PC-3 (cell line): ENCODE results near the gene SFTPD. TPM values are rescaled to one million over a fixed set of nuclear protein-coding genes. Genes with fewer than 3 reads are reported as not detected.

Source experiments
- ATAC-seq: fragments of 200-7000 bp; cut with Tn5 transposase; 2 replicates; pipeline ENCODE4 v1.9.1; 2020; ENCODE audit warnings: mild to moderate bottlenecking, moderate library complexity
- BruUV-seq: library from RNA; stranded (reverse); fragments of 400-500 nt; replicated peaks from 2 replicates; lab custom pipeline; 2021; lab: Mats Ljungman, UMichigan
- CTCF ChIA-PET: fragments of 300-600 bp; sonication (Branson Sonifier 250); formaldehyde crosslinking; loops from one replicate; lab custom pipeline; 2022; ENCODE audit warnings: antibody characterized with exemption; lab: Charles Lee
- POLR2A ChIA-PET: fragments of 300-600 bp; sonication (Branson Sonifier 250); formaldehyde crosslinking; loops from one replicate; lab custom pipeline; 2022; ENCODE audit warnings: antibody characterized with exemption; ENCODE audit not compliant: unreplicated experiment; lab: Charles Lee
- DNase-seq: peaks from one replicate; pipeline ENCODE4 v3.0.0-alpha.2; 2015
- H2AFZ ChIP-seq: fragments of 300-600 bp; sonication (generic); 2 replicates; pipeline ENCODE4 v1.6.0; 2016; ENCODE audit warnings: antibody characterized with exemption, low read length
- H3F3A ChIP-seq: fragments of 300-600 bp; sonication (generic); one replicate; pipeline ENCODE4 v1.6.0; 2017; ENCODE audit warnings: antibody characterized with exemption, low read length, control low read depth, mild to moderate bottlenecking; ENCODE audit not compliant: unreplicated experiment
- H3K27ac ChIP-seq: fragments of 300-600 bp; sonication (generic); 2 replicates; pipeline ENCODE4 v1.5.1; 2016; ENCODE audit warnings: mild to moderate bottlenecking, low read length
- H3K27me3 ChIP-seq: fragments of 300-600 bp; sonication (generic); 2 replicates; pipeline ENCODE4 v1.6.1; 2016; ENCODE audit warnings: low read length, mixed read lengths
- H3K36me3 ChIP-seq: fragments of 300-600 bp; sonication (generic); 2 replicates; pipeline ENCODE4 v1.6.1; 2016; ENCODE audit warnings: low read depth, mixed run types, low read length, mixed read lengths
- H3K4me1 ChIP-seq: fragments of 300-600 bp; sonication (generic); 2 replicates; pipeline ENCODE4 v1.5.1; 2016; ENCODE audit warnings: low read length; ENCODE audit not compliant: insufficient read depth
- H3K4me2 ChIP-seq: fragments of 300-600 bp; sonication (generic); 2 replicates; pipeline ENCODE4 v1.6.0; 2016; ENCODE audit warnings: low read length
- H3K4me3 ChIP-seq: fragments of 300-600 bp; sonication (generic); 2 replicates; pipeline ENCODE4 v1.5.1; 2016; ENCODE audit warnings: mild to moderate bottlenecking, low read length, mixed read lengths
- H3K79me2 ChIP-seq: fragments of 300-600 bp; sonication (generic); 2 replicates; pipeline ENCODE4 v1.6.1; 2017; ENCODE audit warnings: low read length, mixed read lengths
- H3K9ac ChIP-seq: fragments of 300-600 bp; sonication (generic); 2 replicates; pipeline ENCODE4 v1.6.0; 2016; ENCODE audit warnings: mild to moderate bottlenecking, low read length
- H3K9me2 ChIP-seq: fragments of 300-600 bp; sonication (generic); replicated peaks from 2 replicates; pipeline ENCODE4 v1.6.1; 2016; ENCODE audit warnings: mixed run types, low read length, mixed read lengths
- H3K9me3 ChIP-seq: fragments of 300-600 bp; sonication (generic); 2 replicates; pipeline ENCODE4 v1.6.1; 2016; ENCODE audit warnings: low read length, mixed read lengths
- H4K20me1 ChIP-seq: fragments of 300-600 bp; sonication (generic); 2 replicates; pipeline ENCODE4 v1.6.1; 2016; ENCODE audit warnings: low read length, mixed read lengths
- EZH2 ChIP-seq: fragments of 300-600 bp; sonication (generic); IDR thresholded peaks from one replicate; pipeline ENCODE4 v1.6.1; 2017; ENCODE audit warnings: antibody characterized with exemption, mild to moderate bottlenecking, low read length; ENCODE audit not compliant: unreplicated experiment
- EZH2phosphoT487 ChIP-seq: fragments of 300-600 bp; sonication (generic); IDR thresholded peaks from 2 replicates; pipeline ENCODE4 v1.6.1; 2018; ENCODE audit warnings: mild to moderate bottlenecking, antibody characterized with exemption, low read length, borderline replicate concordance
- intact Hi-C: fragments of 100-400 bp; cut with micrococcal nuclease; formaldehyde crosslinking; loops from 2 replicates; pipeline ENCODE4 v1.9.0; 2023
- total RNA-seq: library from RNA; depleted of rRNA; stranded (reverse); fragments of >200 nt; gene quantifications from 2 replicates; pipeline ENCODE4 v1.2.3, GENCODE V29; 2014
- TF ChIP-seq, protein P1 (sequence below): fragments of 300-600 bp; sonication (generic); conservative IDR thresholded peaks from 2 replicates; pipeline ENCODE4 v1.5.1; 2017; ENCODE audit warnings: antibody characterized with exemption, low read depth, mild to moderate bottlenecking, low read length

SFTPD gene
- total RNA-seq, 1 experiment from 2014 or later = not detected

DNA sequence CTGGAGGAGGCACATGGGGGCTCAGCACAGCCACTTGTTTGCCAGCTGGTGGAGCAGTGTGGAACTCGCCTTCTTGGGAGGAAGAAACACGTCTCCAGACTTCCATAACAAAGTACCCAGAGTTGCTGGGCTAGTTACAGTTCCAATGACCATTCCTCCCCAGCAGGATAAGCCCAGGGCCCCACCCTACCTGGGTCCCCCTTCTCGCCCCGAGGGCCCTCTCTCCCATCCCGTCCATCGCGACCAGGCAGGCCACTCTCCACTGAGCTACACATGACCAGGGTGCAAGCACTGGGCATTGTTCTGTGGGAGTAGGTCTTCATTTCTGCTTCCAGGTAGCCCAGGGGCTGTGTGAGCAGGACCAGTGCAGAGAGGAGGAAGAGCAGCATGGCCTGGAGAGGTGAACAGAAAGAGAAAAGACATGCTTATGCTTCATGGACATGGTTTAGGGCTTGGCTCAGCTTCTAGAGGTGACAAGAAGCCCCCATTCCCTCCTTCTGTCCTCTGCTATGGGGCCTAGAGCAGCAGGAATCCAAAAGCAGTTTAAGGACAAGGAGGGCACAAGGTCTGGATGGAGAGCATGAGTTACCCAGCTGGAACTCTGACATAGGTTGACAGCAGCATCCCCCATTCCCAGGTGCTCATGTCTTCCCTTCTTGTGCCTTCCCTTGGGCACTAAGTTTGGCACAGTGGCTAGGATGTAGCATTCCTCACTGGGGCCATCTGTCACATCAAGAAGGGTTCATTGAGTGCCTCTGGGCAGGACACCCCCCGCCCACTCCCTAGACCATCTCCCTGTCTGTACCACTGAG lies 2.4 kb downstream of the SFTPD start:
- H3K79me2 ChIP-seq = no peaks in the 10 kb centered on the region
- ChIA-PET POLR2A (no interaction called here), CTCF (no interaction called here)
- H4K20me1 ChIP-seq = no peaks in the 10 kb centered on the region
- TF ChIP-seq EZH2 = no peak
- no peak for TF ChIP-seq EZH2phosphoT487
- TF ChIP-seq, protein P1, sequence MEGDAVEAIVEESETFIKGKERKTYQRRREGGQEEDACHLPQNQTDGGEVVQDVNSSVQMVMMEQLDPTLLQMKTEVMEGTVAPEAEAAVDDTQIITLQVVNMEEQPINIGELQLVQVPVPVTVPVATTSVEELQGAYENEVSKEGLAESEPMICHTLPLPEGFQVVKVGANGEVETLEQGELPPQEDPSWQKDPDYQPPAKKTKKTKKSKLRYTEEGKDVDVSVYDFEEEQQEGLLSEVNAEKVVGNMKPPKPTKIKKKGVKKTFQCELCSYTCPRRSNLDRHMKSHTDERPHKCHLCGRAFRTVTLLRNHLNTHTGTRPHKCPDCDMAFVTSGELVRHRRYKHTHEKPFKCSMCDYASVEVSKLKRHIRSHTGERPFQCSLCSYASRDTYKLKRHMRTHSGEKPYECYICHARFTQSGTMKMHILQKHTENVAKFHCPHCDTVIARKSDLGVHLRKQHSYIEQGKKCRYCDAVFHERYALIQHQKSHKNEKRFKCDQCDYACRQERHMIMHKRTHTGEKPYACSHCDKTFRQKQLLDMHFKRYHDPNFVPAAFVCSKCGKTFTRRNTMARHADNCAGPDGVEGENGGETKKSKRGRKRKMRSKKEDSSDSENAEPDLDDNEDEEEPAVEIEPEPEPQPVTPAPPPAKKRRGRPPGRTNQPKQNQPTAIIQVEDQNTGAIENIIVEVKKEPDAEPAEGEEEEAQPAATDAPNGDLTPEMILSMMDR = no peak
- no peak overlapping the region for H3K4me3 ChIP-seq
- H3K4me2 ChIP-seq = no peak overlapping the region
- peaks cover 5% of the 10 kb centered on the region; the same call in 1 of the 2 replicates for H3K9me3 ChIP-seq
- DNase-seq (no peak), ATAC-seq (no peak)
- H3K4me1 ChIP-seq = no peaks in the 10 kb centered on the region
- intact Hi-C loops = no loop called here
- H3K36me3 ChIP-seq = no peaks in the 10 kb centered on the region
- no peaks in the 10 kb centered on the region for H3F3A ChIP-seq
- H3K27ac ChIP-seq = no peak overlapping the region
- no peaks in the 10 kb centered on the region for H3K9me2 ChIP-seq
- H3K9ac ChIP-seq = no peak overlapping the region
- peaks cover 90% of the 10 kb centered on the region for H3K27me3 ChIP-seq
- H2AFZ ChIP-seq = no peak overlapping the region
- no TSS peak for BruUV-seq

DNA sequence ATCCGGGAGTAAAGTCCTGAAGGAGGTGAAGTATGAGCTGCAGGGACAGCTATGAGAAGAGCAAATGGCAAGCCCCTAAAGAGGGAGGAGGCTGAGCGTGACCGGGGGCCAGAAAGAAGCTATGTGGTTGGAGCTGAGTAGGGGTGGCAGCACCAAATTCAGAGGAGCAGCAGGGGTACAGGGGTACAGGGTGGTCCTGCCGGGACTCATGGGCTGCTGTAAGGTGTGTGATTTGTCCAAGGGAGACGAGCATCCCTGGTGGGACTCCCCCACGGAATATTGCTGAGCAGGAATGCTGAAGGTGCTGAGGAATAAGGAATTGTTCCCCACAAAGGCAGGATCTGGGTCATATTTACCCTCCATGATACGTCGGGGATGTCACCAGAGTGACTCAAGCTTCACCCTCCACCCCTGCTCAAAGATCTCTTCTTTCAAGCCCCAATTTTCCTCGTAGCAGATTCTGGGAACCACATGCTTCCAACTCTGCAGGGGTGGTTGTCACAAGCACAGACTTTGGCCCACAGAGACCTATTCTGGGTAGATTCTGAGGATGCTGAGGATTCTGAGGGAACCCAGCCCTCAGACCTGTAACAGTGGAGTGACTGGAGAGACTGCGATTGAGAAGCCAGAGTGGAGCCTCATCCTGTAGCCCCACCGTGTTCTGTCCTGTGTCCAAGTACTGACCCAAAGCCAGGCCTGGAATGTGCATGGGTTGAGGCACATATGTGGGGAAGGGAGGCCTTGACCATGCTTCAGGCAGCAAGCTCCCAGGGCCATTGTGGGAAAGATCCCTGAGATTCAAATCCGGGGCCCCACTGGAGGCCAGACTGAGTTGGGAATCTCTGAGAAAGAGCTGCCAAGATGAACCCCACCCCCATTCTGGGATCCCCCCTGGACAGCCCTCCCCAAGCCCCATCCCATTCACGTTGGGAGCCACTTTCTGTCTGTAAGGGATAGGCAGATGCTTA lies 4.2 kb downstream of the SFTPD start:
- Histone ChIP-seq H3K9me2 (no peaks in the 10 kb centered on the region), H3K9me3 (no peaks in the 10 kb centered on the region), H3K36me3 (no peaks in the 10 kb centered on the region), H3K27me3 (peaks cover 78% of the 10 kb centered on the region), H2AFZ (no peak overlapping the region), H3K4me1 (no peaks in the 10 kb centered on the region), H3K9ac (no peak overlapping the region), H3K79me2 (no peaks in the 10 kb centered on the region), H3F3A (no peaks in the 10 kb centered on the region), H3K27ac (no peak overlapping the region), H4K20me1 (no peaks in the 10 kb centered on the region), H3K4me3 (no peak overlapping the region), H3K4me2 (no peak overlapping the region)
- BruUV-seq = no TSS peak
- ChIA-PET POLR2A (no interaction called here), CTCF (no interaction called here)
- TF ChIP-seq, protein P1 = no peak
- no peak for TF ChIP-seq EZH2phosphoT487
- TF ChIP-seq EZH2 = no peak
- no peak for ATAC-seq
- intact Hi-C loops = no loop called here
- no peak for DNase-seq
